ENCODE results near the gene RETREG1.
"Not testable (repeated sequence)": the region's sequence is repeated elsewhere in the genome, so short reads cannot be mapped to it uniquely, and the experiment has no call there.

The RETREG1 gene

GRCh38 chr5:16484081-16484480, 132.7 kb downstream of the RETREG1 start:
- TF ChIP-seq ZFX (IDR thresholded peaks at IDR 0.05) (no peak), CTCF (conservative IDR thresholded peaks at IDR 0.05) (no peak)

GRCh38 chr5:16483361-16483760, 133.4 kb downstream of the RETREG1 start:
- TF ChIP-seq CTCF (conservative IDR thresholded peaks at IDR 0.05) (no peak), ZFX (IDR thresholded peaks at IDR 0.05) (no peak)
- H3K27ac ChIP-seq: no peak overlapping the region

More at GRCh38 chr5:16484081-16484480, 132.7 kb downstream of the RETREG1 start:
- no peak overlapping the region for H3K27ac ChIP-seq

DNA sequence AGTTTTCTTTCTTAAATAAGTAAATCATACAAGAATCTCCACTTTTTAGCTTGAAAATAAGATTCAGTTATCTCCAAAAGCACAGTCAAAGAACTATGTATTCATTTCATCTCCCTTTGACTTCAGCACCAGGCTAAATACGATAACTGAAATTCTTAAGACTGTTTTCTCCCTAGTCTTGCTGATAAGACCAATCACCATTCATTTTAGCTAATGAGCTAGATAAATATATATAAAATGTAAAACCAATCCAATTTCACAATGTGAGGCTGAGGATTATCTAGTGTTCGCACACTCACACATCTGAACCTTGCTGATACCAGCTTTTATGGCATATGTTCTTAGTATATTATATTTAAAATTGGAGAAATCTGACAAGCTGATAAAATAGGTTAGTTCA, 133.9 kb downstream of the RETREG1 start:
- no peak overlapping the region for H3K27ac ChIP-seq
- TF ChIP-seq ZFX (IDR thresholded peaks at IDR 0.05): no peak
- TF ChIP-seq CTCF (conservative IDR thresholded peaks at IDR 0.05): no peak

DNA sequence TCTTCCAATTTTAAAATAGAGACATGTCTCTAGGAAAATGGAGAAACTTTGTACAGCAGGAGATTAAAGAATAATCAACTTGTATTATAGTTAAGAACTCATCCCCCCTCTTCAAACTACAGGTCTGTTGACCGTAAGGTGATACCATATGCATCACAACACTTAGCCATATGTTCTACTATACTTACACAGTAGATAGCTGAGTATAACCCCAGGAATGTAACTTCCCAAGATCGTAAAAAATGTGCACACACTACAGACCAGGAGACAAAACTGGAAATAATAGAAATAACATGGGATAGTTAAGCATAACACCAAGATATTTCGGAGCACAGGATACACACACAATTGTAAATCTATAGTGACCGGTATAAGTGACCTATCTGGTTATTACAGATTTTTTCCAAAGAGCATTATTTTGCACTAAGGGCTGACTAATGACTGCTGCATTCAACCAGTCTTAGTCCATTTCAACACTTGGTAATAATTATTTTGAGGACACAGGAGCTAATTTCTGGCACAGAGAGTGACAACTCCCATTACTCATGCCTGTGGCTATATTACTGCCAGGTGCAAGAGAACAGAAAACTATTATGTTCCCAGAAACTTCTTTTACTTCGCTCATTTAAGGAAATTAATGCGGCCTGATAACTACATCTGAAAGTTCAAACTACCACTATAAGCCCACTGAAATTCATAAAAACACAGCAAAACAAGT, 135.8 kb downstream of the RETREG1 start:
- no peak for TF ChIP-seq ZFX (IDR thresholded peaks at IDR 0.05)
- TF ChIP-seq CTCF (conservative IDR thresholded peaks at IDR 0.05): no peak

DNA sequence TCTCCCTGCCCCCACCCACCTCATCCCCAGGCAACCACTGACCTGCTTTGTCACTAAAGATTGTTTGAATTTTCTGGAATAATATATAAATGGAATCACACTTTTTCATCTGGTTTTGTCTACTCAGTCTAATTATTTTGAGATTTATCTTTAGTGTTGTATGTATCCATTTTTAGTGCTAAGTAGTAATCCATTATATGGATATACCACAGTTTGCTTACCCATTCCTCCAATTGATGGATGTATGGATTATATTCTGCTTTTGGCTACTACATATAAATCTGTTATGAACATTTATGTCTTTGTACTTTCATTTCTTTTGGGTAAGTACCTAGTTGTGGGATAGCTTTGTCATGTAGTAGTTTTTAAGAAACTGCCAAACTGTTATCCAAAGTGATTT, 136.7 kb downstream of the RETREG1 start:
- TF ChIP-seq CTCF (conservative IDR thresholded peaks at IDR 0.05): no peak
- TF ChIP-seq ZFX (IDR thresholded peaks at IDR 0.05): no peak
- no peak overlapping the region for H3K27ac ChIP-seq

More for the DNA sequence above, 135.8 kb downstream of the RETREG1 start:
- no peak overlapping the region for H3K27ac ChIP-seq

- H3K27ac ChIP-seq: no peak overlapping the region
- TF ChIP-seq ZFX (IDR thresholded peaks at IDR 0.05) (no peak), CTCF (conservative IDR thresholded peaks at IDR 0.05) (no peak)
Observed at GRCh38 chr5:16477541-16477940, 139.3 kb downstream of the RETREG1 start.

DNA sequence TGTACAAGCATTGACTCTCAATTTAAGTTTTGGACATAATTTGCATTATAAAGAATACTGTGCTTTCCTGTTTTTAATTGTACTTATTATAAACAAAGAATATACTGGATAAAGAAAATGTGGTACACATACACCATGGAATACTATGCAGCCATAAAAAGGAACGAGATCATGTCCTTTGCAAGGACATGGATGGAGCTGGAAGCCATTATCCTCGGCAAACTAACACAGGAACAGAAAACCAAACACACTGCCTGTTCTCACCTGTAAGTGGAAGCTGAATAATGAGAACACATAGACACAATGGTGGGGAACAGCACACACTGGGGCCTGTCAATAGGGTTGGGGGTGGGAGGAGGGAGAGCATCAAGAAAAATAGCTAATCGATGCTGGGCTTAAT, 140.4 kb downstream of the RETREG1 start:
- H3K27ac ChIP-seq: not testable (repeated sequence)

DNA sequence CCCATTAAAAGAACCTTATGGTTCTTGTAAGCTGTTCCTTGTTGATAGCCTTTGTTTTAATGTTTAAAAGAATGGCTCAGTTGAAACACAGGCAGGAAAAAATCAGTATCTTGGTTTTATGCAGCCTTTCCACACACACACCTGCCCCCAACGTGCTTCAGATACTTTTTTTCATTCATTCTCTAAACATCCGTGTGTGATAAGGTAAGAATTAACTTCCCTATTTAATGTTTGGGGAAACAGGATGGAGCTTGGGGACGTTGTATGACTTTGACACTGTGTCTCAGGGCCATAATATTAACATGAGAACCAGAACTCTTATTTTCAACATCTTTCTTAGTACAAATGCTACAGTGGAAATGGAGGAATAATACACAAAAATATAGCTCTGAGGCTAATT, 145.4 kb downstream of the RETREG1 start:
- TF ChIP-seq CTCF (conservative IDR thresholded peaks at IDR 0.05) (no peak), ZFX (IDR thresholded peaks at IDR 0.05) (no peak)
- H3K27ac ChIP-seq: no peak overlapping the region

Data from C4-2B (cell line).